Esophagus mucosa (tissue), 1 donor: ENCODE data around the gene MRPL34. TPM values are rescaled to one million over a fixed set of nuclear protein-coding genes. Genes with fewer than 3 reads are reported as not detected.
"Not testable (repeated sequence)": the region's sequence is repeated elsewhere in the genome, so short reads cannot be mapped to it uniquely, and the experiment has no call there.

Source experiments
- ATAC-seq: fragments of 200-7000 bp; cut with Tn5 transposase; one replicate; pipeline ENCODE4 v1.9.1; 2020
- total RNA-seq: library from RNA; stranded (reverse); gene quantifications from one replicate; pipeline ENCODE4 v1.2.4, GENCODE V29; 2023
- donor health status: DM: yes; HTN: yes; CAD: no.

Gene MRPL34
- total RNA-seq, result 42.6 TPM

DNA sequence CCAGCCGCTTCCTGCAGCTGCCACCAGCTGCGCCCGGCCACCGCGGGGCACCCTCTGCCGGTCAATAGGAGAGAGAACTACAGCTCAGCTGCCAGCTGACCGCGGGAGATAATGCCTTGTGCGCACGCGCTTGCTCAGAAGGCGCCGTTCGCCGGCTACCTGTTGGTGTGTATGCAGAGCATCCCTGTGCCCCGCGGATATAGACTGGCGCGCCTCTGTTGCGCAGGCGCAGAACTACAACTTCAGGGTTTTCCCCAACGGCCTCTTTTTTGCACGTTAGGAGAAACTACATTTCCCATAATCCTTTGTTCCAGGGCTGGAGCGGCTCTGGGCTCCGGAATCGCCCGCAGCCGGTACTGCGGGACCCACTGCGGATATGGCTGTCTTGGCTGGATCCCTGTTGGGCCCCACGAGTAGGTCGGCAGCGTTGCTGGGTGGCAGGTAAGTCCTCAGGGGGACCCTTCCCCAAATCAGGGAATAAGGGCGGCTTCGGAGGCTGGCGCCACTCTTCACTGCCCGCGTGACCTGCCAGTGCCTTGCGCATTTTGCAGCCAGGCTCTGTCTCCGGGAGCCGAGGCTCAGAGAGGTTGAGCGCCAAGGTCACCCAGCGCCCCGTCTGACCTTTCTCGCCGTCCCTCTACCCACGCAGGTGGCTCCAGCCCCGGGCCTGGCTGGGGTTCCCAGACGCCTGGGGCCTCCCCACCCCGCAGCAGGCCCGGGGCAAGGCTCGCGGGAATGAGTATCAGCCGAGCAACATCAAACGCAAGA is at the start of gene MRPL34:
TSS of gene MRPL34 (plus strand) at position 356 of the 768 bp plus-strand sequence. CDS start at position 377, 21 bp downstream.
- peak; percentile 86 for ATAC-seq

DNA sequence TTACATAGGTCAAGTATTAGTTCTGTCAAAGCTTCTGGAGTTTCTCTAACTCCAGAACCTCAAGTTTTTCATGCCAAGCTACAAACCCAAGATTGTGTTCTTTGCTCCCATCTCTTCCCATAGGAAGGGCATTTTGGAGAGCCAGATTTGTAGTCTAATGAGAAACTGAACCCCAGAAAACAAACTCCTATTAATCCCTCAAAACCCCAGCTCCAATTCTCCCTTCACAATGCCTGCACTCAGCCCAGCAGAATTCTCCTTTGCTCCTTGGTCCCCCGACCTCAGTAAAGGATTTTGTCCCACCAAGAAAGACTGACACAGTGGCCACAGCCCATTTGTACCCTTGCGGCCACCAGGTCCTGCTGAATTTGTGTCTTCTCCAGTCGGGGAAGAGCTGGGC is 49.5 kb upstream of the MRPL34 start:
- ATAC-seq, result no peak

DNA sequence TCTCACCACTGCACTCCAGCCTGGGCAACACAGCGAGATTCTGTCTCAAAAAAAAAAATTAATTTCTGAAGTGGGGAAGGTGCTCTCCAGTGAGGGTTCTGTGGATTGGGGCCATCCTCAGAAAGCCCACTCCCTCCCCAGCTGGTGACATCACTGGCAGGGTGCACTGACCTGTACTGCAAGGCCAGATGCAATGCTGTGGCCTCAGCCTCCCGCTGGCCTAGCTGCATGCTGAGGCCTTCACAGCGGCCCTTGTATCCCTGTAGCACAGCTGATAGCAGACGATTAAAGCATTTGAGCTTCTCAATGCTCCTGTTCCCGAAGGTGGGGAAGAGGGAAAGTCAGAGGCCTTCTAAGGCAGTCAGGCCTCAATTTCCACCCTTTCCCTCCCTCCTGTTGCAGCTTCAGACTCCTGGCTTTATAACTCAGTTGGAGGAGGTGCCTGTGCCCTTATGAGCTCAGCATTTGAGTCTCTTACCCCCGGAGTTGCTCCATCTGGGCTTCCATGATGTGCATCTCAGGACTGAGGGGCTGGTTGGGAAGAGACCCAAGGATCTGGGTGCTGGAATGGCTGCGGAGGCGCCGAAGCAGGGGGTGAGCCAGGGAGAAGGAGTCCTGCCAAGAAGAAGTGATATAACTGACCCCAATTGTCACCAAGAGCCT is 46.4 kb upstream of the MRPL34 start:
- ATAC-seq, result no peak

DNA sequence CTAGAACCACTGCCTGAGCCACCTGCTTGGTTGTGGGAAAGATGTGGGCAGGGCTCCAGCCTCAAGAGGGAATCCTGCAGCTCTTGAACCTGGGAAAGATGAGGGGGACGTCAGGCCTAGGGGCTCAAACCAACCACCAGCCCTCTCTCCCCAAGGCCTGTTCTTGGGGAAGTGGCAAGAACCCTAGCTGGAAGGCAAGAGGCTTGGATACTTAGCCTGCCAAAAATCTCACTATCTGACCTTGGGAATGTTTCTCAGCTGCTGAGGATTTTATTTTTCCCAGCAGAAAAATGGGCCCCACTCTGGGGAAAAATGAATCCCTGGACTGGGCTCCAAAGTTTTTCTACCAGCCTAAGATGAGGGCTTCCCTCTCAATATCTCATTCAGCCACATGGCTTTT is 45.7 kb upstream of the MRPL34 start:
- no peak for ATAC-seq

DNA sequence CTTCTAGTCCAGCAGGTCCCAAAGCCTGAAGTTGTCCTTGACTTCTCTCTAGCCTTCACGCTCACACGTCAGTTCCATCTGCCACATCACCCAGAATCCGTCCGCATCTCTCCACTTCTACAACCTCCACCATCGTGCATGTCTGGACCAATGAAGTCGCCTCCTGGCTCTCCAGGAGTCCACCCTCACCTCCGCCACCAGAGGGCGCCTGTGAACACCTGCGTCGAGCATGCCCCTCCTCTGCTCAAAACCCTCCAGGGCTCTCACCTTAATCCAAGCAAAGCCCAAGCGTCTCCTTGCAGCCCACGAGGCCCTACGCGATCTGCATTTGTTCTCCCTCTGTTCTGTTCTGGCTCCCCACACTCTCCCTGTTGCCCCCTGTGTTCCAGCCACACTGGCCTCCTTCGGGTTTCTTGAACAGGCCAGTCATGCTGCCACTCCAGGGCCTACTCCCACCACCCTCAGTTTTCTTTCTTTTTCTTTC is 44.8 kb upstream of the MRPL34 start:
- ATAC-seq, result peak; percentile 92

DNA sequence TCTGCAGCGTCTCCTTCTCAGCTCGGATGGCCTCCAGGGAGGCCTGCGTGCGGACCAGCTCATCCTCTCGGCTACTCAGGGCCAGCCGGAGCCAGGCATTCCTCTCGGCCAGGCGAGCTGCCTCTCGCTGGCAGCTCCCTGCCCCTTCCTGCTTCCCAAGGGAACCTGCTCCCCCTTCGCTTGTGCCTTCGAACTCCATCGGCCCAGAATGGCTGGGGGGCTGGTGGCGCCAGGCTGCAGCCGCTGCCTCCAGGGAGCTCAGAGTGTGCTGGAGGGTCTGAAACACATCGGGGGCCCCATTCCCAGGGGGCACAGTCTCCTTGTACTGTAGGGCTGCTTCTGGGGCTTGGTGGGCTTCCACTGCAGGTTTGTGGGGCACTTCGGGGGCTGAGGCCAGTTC is 43.1 kb upstream of the MRPL34 start:
- no peak for ATAC-seq

DNA sequence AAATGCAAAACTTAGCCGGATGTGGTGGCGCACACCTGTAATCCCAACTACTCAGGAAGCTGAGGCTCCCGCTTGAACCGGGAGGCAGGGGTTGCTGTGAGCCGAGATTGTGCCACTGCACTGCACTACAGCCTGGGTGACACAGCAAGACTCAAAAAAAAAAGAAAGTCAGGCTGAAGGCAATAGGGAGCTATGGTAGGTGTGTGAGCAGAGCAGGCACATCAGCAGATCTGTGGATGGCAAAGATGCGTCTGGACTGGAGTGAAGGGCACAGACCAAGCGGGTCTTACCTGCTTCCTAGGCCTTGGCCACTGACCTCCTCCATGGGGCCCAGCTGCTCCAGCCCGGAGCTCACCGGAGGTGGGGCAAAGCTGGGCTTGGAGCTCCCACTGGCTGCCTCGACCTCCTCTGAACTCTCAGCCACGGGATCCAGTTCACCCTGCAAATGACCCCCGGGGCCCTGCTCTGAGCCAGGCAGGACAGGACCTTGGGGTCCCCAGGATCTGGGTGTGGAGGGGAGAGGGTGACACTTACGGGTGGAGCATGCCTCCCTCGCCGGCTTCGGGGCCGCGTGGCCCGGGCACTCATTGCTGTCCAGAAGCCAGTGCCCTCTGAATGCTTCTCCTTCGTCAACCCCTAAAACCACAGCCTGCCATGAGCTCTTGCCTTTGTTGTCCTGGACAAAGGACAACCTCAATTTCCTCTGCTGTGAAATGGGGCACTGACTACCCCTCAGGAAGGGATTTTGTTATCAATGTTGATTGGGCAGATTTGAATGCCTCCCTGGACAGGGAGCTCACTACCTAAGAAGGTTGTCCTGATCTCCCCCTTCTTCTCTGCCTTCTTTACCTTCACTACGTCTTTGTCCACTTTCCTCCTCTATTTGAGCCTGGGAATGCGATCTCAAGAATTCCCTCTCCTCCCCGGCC is 41.7 kb upstream of the MRPL34 start:
- ATAC-seq, result no peak

DNA sequence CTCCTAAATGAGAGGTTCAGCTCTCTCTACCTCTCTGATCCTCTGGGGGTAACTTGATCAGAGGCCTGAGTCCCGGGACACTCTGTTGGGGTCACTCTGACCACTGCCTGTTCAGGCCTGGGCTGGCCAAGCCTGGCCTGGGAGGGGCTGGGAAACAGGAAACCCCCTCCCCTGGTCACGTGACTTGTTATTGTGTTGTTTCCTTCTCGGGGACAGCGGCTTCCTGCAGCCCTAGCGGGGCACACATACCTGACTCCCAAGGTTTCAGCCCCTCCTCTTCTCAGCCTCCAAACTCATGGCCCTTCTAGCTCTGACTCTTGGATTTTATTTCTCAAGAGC is 41.1 kb upstream of the MRPL34 start, which contains the start of gene USHBP1:
TSS of gene USHBP1 (minus strand) at position 105 of the 339 bp plus-strand sequence. CDS start 446 bp downstream, outside the sequence.
- ATAC-seq, result no peak

DNA sequence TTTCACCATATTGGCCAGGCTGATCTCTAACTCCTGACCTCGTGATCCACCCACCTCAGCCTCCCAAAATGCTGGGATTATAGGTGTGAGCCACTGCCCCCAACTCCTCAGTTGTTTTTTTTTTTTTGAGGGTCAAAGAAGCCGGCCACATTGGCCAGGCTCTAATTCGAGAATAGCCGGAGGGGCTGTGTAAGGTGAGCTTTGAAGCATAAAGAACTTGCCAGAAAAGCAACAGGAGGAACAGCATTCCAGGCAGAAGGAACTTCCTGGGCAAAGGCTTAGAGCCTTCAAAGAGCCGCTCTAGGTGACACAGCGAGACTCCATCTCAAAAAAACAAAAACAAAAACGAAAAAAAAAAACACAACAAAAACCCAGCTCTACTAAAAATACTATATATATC is 39.6 kb upstream of the MRPL34 start:
- ATAC-seq, result no peak

DNA sequence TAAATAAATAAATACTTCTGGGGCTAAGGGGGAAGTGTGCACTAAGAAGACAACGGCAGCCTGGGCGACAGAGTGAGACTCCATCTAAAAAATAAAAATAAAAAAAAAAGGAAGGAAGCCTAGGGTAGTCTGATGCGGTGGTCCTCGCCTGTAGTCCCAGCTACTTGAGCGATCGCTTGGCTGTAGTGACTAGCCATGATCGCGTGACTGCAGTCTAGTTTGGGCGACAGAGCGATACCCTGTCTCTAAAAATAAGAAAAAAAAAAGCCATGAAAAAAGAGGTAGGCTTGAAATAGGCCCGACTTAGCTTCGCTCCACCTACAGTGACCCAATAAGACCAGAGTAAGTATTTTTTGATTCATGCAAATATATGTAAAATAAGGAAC is 39.1 kb upstream of the MRPL34 start:
- ATAC-seq, result no peak

DNA sequence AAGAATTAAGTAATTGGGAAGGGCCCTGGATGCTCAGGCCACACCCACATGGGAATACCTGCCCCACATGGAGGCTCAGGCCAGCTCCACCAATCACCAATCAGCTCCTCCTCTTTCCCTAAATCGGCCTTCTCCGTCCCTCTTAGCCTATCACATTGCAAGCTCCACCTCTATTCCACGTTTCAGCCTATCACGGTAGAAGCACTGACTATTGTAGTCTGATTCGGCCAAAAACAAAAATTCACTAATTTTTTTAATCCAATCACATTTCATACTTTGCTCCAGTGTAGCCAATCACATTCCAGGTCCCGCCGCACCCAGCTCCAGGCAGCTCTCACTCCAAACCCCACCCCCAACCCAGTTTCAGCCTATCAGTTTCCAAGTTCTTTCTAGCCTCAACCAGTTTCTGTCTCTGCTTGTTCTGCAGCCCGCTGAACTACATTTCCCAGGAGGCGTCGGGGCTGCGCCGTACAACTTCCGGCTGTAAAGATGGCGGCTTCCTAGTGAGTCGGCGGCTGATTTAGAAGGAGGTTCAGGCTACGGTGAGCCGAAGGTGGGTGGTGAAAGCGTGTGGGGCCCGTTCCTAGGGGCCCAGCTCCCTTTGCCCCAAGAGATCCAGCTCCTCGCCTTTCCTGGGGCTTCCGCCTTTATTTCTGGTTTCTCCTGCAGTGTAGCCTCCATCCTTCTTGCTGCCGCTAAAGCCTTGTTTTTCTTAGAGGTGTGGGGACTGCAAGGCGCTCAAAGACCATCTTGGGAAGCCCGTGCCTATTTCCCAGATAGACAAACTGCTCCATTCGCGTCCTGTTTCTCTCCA is 38.5 kb upstream of the MRPL34 start, which contains the start of gene BABAM1:
TSS of gene BABAM1 (plus strand) at position 469 of the 814 bp plus-strand sequence. CDS start 1,364 bp downstream, outside the sequence.
- ATAC-seq, result peak; percentile 96

DNA sequence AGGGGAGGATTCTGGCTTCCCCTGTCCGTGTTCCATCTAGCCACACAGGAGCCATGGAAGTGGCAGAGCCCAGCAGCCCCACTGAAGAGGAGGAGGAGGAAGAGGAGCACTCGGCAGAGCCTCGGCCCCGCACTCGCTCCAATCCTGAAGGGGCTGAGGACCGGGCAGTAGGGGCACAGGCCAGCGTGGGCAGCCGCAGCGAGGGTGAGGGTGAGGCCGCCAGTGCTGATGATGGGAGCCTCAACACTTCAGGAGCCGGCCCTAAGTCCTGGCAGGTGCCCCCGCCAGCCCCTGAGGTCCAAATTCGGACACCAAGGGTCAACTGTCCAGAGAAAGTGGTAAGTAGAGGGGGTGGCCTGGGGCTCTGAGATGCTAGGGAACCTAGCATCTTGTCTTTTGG is 36.9 kb upstream of the MRPL34 start:
- ATAC-seq, result no peak

DNA sequence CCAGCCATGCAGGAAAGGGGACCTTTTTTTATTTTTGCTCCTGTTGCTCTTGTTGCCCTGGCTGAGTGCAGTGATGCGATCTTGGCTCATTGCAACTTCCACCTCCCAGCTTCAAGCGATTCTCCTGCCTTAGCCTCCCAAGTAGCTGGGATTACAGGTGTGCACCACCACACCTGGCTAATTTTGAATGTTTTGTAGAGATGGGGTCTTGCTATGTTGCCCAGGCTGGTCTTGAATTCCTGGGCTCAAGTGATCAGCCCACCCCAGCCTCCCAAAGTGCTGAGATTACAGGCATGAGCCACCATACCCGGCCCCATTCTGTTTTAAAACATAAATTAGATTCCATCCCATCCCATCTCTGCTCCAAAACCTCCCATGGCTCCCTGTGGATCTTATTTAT is 30.8 kb upstream of the MRPL34 start:
- ATAC-seq, result not testable (repeated sequence)

DNA sequence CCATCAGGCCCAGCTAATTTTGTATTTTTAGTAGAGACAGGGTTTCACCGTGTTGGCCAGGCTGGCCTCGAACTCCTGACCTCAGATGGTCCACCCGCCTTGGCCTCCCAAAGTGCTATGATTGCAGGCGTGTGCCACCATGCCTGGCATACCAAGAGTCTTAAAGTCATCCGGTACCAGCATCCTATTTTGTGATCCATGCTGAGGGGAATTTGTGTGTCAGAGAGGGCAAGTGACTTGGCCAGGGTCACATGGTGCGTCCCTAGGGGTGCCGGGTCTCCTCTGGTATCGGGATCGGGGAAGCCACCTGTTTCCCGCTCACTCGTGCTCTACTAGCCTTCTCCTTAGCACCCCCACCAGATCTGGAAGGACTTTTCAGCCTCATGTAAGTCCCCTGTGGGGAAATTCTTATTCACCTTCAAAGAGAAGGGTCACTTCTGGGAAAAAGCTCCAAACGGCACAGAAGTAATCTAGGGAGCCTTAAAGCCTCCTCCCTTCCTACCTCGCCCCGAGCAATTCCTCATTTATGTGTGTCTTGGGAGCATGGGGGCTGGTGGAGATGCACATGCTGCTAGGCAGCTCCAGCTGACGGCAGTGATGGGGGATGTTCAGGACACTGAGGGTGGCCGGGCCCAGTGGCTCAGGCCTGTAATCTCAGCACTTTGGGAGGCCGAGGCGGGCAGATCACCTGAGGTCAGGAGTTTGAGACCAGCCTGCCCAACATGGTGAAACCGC is 30.1 kb upstream of the MRPL34 start:
- ATAC-seq, result no peak

DNA sequence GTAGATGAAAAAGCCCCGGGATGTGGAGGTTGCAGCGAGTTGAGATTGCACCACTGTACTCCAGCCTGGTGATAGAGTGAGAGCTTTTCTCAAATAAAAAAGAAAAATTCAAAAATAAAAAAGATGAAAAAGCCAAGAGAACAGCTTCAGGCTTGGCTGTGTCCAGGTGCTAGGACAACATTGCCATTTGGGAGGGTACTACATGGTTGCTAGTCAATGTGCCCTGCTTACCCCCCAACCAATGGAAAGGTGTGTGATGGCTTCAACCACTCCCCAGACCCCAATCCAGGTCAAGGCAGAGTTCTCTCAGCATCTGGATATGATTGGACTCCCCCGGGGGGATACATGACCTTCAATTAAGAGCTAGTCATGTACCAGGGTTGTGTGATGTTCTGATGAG is 26.2 kb upstream of the MRPL34 start:
- ATAC-seq, result no peak

DNA sequence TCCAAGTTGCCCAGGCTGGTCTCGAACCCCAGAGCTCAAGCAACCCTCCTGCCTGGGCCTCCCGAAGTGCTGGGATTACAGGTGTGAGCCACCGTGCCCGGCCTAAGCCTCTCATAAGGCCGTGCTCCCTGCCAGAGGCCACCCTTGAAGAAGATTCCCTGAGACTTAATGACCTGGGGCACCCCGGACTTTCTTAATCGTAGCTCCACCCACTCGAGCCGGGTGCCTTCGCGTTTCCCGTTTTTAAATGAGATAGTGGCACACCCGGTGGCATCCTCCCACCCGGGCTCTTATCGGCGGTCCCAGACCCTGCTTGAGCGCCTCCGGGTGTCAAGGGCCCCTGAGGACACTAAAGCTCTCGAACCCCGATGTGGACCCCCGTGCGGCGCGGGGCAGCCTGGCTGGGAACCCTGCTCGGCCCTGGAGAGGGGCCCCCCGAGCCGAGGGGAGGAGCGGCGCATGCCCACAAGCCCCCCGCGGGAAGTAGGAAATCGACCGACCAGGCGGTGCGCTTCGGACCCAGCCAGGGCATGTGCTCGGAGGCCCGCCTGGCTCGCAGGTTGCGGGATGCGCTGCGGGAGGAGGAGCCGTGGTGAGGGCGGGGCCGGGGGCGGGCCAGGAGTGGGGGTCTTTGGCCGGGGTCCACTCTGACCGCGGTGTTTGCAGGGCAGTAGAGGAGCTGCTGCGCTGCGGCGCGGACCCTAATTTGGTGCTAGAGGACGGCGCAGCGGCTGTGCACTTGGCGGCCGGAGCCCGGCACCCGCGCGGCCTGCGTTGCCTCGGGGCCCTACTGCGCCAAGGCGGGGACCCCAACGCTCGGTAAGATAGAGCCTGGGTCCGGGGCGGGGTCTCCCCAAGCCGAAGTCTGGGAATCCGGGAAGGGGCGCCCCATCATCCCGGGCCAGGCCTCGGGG is 24.0 kb upstream of the MRPL34 start, which contains the start of gene ANKLE1:
TSS of gene ANKLE1 (plus strand) at position 511 of the 914 bp plus-strand sequence. CDS start at position 531, 20 bp downstream.
- peak; percentile 23 for ATAC-seq

DNA sequence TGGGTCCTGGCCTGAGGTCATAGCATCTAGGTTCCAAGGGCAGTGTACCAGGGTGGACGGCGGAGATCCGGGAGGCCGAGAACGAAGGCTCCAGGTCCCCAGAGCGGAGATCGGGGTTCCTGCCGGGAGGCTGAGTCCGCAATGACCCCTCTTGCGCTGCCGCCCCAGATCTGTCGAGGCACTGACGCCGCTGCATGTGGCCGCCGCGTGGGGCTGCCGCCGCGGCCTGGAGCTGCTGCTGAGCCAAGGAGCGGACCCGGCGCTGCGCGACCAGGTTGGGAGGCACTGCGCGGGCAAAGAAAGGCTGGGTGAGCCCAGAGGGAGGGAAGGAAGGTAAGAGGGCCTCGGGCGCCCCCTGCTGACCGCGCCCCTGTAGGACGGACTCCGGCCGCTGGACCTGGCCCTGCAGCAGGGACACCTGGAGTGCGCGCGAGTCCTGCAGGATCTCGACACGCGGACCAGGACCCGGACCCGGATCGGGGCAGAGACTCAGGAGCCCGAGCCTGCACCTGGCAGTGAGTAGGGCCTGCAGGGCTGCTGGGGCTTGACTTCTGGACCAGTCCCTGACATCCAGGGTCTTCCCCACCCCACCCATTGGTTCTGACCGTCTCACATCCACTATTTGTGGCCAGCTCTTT is 23.1 kb upstream of the MRPL34 start:
- ATAC-seq, result peak; percentile 90

DNA sequence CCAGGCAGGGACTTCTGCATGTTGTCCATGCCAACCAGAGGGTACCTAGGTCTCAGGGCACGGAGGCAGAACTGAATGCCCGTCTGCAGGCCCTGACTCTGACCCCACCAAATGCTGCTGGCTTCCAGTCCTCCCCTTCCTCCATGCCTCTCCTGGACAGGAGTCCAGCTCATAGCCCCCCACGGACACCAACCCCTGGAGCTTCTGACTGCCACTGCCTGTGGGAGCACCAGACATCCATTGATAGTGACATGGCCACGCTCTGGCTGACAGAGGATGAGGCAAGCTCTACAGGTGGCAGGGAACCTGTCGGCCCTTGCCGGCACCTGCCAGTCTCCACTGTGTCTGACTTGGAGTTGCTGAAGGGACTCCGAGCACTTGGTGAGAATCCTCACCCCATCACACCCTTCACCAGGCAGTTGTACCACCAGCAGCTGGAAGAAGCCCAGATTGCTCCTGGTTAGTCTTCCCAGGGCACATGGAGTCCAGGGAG is 22.1 kb upstream of the MRPL34 start:
- ATAC-seq, result no peak
